Colonic mucosa (tissue), 4 donors: ENCODE results near the gene ATP6V0E2. TPM values are rescaled to one million over a fixed set of nuclear protein-coding genes. Genes with fewer than 3 reads are reported as not detected.
A peak's percentile ranks its signal among the peaks of the same experiment; 100 is the strongest.

Experiments
- DNase-seq: peaks from one replicate; pipeline ENCODE4 v3.0.0-alpha.2; 2020
- H3K27ac ChIP-seq: fragments of 200-600 bp; one replicate; pipeline ENCODE4 v1.8.0; 2021
- H3K27me3 ChIP-seq: fragments of 200-600 bp; one replicate; pipeline ENCODE4 v1.8.0; 2021
- H3K36me3 ChIP-seq: fragments of 200-600 bp; one replicate; pipeline ENCODE4 v1.8.0; 2021
- H3K4me1 ChIP-seq: fragments of 200-600 bp; one replicate; pipeline ENCODE4 v1.8.0; 2021; ENCODE audit warnings: mild to moderate bottlenecking
- H3K4me3 ChIP-seq: fragments of 200-600 bp; one replicate; pipeline ENCODE4 v1.8.0; 2021
- H3K9ac ChIP-seq, 2 donors: one replicate each; pipeline ENCODE4 v1.7.0; 2013; ENCODE audit warnings: control low read depth in 2 of 2, low read depth in 2 of 2, low read length in 2 of 2
- H3K9me3 ChIP-seq: fragments of 200-600 bp; one replicate; pipeline ENCODE4 v1.8.0; 2021
- intact Hi-C: fragments of 100-400 bp; cut with DNase I; formaldehyde crosslinking; loops from one replicate; pipeline ENCODE4 v1.14.1; 2022
- total RNA-seq, 2 donors: library from RNA; stranded (reverse); fragmentation: NEBNext Ultra II Directional in 1 of 2; extraction: Animal tissue kit (Norgen Biotek cat#: 25700) in 1 of 2; gene quantifications; one replicate each; pipeline ENCODE4 v1.2.1, GENCODE V29; 2021
- TF ChIP-seq, protein P1 (sequence below): fragments of 200-600 bp; IDR thresholded peaks from one replicate; pipeline ENCODE4 v1.8.0; 2022; ENCODE audit warnings: antibody characterized with exemption, mild to moderate bottlenecking
- donor health status: healthy.
- donor health status: DM: no; HTN: no; CAD: no.
- donor health status: DM: no; HTN: no; CAD: no.

The ATP6V0E2 gene
- total RNA-seq, 2 donors from 2014 or later = 12.5 to 22.7 TPM

DNA sequence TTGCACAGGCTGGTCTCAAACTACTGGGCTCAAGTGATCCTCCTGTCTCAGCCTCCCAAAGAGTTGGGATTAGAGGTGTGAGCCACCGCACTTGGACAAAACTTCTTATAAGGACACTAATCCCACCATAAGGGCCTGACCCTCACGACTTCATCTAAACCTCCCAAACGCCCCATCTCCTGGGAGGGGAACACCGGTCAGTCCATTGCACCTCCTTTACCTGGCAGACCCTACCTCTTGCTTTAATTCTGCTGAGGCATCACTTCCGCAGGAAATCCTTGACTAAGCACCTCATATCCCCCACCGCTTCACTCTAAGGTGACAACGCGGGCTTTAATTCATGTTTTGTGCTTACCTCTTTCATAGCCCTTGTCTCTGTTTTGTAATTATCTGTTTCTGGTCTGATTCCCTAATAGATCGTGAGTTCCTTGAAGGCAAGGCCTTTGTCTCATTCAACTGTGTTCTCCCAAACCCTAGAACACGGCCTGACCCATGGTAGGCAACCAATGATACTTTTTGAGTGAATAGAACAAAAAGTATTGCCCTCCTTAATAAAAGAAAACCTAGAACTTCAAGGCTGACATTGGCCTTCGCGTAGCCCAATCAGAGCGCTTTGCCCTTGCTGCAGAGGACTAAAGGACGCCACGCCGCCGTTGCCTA, 36.1 kb upstream of the ATP6V0E2 start:
- Histone ChIP-seq H3K27ac (no peak overlapping the region), H3K36me3 (no peaks in the 10 kb centered on the region), H3K4me3 (no peak overlapping the region), H3K4me1 (peaks cover 11% of the 10 kb centered on the region), H3K9me3 (no peaks in the 10 kb centered on the region), H3K27me3 (no peaks in the 10 kb centered on the region), H3K9ac (peak overlapping the region in 1 of 2 donors; percentile 86)
- DNase-seq = no peak
- intact Hi-C loops = no loop called here
- TF ChIP-seq, protein P1, sequence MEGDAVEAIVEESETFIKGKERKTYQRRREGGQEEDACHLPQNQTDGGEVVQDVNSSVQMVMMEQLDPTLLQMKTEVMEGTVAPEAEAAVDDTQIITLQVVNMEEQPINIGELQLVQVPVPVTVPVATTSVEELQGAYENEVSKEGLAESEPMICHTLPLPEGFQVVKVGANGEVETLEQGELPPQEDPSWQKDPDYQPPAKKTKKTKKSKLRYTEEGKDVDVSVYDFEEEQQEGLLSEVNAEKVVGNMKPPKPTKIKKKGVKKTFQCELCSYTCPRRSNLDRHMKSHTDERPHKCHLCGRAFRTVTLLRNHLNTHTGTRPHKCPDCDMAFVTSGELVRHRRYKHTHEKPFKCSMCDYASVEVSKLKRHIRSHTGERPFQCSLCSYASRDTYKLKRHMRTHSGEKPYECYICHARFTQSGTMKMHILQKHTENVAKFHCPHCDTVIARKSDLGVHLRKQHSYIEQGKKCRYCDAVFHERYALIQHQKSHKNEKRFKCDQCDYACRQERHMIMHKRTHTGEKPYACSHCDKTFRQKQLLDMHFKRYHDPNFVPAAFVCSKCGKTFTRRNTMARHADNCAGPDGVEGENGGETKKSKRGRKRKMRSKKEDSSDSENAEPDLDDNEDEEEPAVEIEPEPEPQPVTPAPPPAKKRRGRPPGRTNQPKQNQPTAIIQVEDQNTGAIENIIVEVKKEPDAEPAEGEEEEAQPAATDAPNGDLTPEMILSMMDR = no peak

DNA sequence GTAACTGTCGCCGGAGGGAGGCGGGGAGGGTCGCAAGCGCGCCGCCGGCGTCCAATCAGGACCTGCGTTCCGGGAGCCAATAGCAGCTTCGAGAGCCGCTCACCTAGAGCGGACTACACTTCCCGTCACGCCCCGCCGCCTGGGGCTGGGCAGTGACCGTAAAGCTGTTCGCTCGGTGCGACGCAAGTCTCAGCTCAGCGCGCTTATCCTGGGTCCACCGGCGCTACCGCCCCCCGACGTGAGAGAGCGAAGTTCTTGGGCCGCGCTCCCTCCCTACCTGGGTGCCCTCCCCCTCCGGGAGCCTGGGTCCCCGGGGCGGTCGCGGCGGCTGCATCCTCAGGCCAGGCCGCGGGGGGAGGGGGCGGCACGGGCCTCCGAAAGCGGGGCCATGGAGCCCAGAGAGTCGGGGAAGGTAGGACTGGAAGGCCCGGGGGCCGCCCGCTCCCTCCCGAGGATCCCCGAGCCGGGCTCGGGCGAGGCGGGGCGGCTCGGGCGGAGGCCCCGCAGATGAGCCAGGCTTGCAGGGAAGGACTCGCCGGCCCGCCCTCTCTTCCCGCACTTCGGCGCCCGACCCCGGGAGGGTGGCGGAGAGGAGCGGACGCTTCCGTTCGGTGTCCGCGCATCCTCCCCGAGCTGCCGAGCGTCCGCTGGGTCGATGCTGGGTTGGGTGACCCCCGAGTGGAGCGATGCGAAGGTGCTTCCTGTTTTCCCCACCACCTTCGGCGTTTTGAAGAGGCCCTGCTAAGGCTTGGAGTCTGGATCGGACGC, 35.4 kb upstream of the ATP6V0E2 start, which contains the start of gene ZNF862:
Gene ZNF862, plus strand, starts transcription at position 152 of the 768 bp plus-strand sequence. Its CDS starts 237 bp downstream, at position 389.
- intact Hi-C loops = no loop called here
- Histone ChIP-seq H3K9me3 (no peaks in the 10 kb centered on the region), H3K36me3 (no peaks in the 10 kb centered on the region), H3K27ac (peak within 1 kb of the TSS; percentile 81), H3K4me3 (peak within 1 kb of the TSS; percentile 83), H3K27me3 (no peaks in the 10 kb centered on the region), H3K4me1 (peaks cover 11% of the 10 kb centered on the region), H3K9ac (peak within 1 kb of the TSS; percentile 86 to 97)
- TF ChIP-seq, protein P1 = no peak
- DNase-seq = peak; percentile 97

DNA sequence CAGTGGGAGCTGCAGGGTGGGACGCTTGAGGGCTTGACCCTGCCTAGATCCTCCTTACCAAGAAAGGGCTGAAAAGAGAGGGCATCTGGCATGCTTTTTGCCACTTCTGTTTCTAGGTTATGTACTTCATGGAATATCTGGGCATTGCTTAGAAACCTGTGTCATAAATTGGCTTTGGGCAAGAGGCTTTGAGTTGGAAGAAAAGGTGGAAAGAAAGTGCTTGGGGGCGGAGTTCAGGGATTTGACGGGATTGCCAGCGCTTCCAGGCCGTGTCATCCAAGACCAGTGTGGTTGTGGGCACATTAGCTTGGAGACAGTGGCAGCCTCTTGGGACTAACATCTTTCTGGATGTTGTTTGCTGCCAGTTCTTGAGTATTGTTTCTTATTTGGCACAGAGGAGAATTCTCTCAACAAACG, 34.8 kb upstream of the ATP6V0E2 start:
- Histone ChIP-seq H3K36me3 (no peaks in the 10 kb centered on the region), H3K27ac (peak overlapping the region; percentile 81), H3K27me3 (no peaks in the 10 kb centered on the region), H3K9me3 (no peaks in the 10 kb centered on the region), H3K4me3 (peak overlapping the region; percentile 83), H3K9ac (peak overlapping the region; percentile 86 to 97), H3K4me1 (peaks cover 11% of the 10 kb centered on the region)
- no peak for DNase-seq
- TF ChIP-seq, protein P1 = no peak
- intact Hi-C loops = no loop called here

DNA sequence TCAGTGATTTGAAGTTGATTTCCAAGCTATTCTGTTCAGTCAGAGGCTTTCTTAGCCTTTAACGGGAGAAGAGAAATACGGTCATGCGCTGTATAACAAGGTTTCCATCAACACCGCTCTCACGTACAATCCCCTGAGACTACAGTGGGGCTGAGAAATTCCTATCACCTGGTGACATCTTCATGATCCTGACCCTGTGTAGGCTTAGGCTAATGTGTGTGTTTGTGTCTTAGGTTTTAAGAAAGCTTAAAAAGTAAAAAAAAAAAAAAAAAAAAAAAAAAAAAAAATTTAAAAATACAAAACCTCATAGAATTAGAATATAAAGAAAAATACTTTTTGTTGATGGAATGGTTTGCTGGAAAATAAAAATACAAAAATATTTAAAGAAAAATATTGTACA, 33.8 kb upstream of the ATP6V0E2 start:
- no peaks in the 10 kb centered on the region for H3K9me3 ChIP-seq
- H3K4me1 ChIP-seq = peaks cover 11% of the 10 kb centered on the region
- no peak overlapping the region for H3K4me3 ChIP-seq
- TF ChIP-seq, protein P1 = no peak
- no peak for DNase-seq
- no peaks in the 10 kb centered on the region for H3K36me3 ChIP-seq
- H3K27me3 ChIP-seq = no peaks in the 10 kb centered on the region
- H3K9ac ChIP-seq = no peak overlapping the region
- no peak overlapping the region for H3K27ac ChIP-seq
- intact Hi-C loops = no loop called here

DNA sequence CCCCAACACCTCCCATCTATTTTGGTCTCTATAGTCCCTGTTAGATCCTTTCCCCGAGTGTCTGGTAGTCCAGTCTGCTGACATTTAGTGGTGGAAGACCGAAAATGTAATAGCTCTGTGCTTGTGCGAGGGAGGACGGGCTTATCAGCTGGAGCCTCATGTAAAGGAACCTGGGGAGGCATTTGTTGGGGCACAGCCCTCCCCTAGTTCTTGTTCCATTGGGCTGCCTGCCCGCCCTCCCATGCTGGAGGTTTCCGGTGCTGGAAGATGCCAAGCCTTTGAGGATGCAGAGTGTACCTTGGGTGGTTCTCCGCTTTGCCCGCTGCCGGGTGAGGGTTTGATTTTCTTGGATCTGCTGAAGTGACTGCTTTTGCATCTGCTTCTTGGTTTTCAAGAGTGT, 30.2 kb upstream of the ATP6V0E2 start:
- Histone ChIP-seq H3K27me3 (no peaks in the 10 kb centered on the region), H3K9me3 (no peaks in the 10 kb centered on the region), H3K4me1 (peaks cover 11% of the 10 kb centered on the region), H3K36me3 (no peaks in the 10 kb centered on the region), H3K4me3 (no peak overlapping the region), H3K27ac (no peak overlapping the region), H3K9ac (no peak overlapping the region)
- DNase-seq = no peak
- TF ChIP-seq, protein P1 = no peak
- intact Hi-C loops = no loop called here
